Activated T-helper 17 cell treated with anti-CD3 and anti-CD28 coated beads, Interleukin-2, amount 50 U/mL, for 72 hours (primary cell): Measurements from ENCODE around the gene BNC2. TPM values are rescaled to one million over a fixed set of nuclear protein-coding genes. Genes with fewer than 3 reads are reported as not detected.
"Not testable (repeated sequence)": the region's sequence is repeated elsewhere in the genome, so short reads cannot be mapped to it uniquely, and the experiment has no call there.

Experiments used
- ATAC-seq: fragments of 150-1000 bp; cut with Tn5 transposase; replicated peaks from 2 replicates; pipeline ENCODE4 v1.10.0; 2021; ENCODE audit warnings: mild to moderate bottlenecking, moderate library complexity
- H3K27ac Mint-ChIP-seq: one replicate; pipeline ENCODE4 v1.8.0; 2022; ENCODE audit warnings: mixed read lengths
- H3K27me3 Mint-ChIP-seq: one replicate; pipeline ENCODE4 v1.8.0; 2022; ENCODE audit warnings: mixed read lengths
- H3K36me3 Mint-ChIP-seq: one replicate; pipeline ENCODE4 v1.8.0; 2022; ENCODE audit warnings: low read depth, mild to moderate bottlenecking, mixed read lengths
- H3K4me1 Mint-ChIP-seq: one replicate; pipeline ENCODE4 v1.8.0; 2022; ENCODE audit warnings: mixed read lengths
- H3K4me3 Mint-ChIP-seq: one replicate; pipeline ENCODE4 v1.8.0; 2022; ENCODE audit warnings: mild to moderate bottlenecking, mixed read lengths
- H3K9me3 Mint-ChIP-seq: one replicate; pipeline ENCODE4 v1.8.0; 2022; ENCODE audit warnings: mixed read lengths
- total RNA-seq, 2 donors: library from RNA; stranded (reverse); gene quantifications; one replicate each; pipeline ENCODE4 v1.2.3, GENCODE V29; 2022

The BNC2 gene
- total RNA-seq, 2 donors from 2014 or later, result not detected

DNA sequence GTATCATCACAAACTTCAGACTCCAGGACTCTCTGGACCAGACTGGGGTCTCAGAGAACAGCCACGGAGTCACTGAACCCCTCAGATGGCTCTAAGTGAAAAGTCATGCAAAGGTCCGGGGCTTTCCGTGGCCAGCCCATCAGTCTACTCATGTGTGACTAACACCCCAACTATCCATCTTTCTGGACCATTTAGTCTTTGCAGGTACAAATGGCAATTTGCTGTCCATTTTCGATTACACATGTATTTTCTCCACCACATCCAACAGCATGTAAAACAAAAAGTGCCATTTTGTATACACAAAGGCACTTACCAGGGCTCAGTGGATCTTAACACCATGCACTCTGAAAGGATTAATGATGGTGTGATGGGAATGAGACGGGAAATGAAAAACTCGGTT is 387.7 kb downstream of the BNC2 start:
- Mint-ChIP-seq H3K27ac (no peak overlapping the region), H3K27me3 (no peaks in the 10 kb centered on the region), H3K36me3 (no peaks in the 10 kb centered on the region), H3K4me1 (no peaks in the 10 kb centered on the region), H3K4me3 (no peak overlapping the region), H3K9me3 (no peaks in the 10 kb centered on the region)
- no peak for ATAC-seq

DNA sequence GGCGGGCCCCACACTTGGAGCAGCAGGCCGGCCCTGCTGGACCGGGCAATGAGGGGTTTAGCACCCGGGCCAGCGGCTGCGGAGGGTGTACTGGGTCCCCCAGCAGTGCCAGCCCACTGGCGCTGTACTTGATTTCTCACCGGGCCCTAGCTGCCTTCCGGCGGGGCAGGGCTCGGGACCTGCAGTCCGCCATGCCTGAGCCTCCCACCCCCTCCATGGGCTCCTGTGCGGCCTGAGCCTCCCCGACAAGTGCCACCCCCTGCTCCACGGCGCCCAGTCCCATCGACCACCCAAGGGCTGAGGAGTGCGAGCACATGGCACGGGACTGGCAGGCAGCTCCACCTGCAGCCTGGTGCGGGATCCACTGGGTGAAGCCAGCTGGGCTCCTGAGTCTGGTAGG is 389.9 kb downstream of the BNC2 start:
- not testable (repeated sequence) for H3K27me3 Mint-ChIP-seq, H3K4me1 Mint-ChIP-seq, ATAC-seq, H3K9me3 Mint-ChIP-seq, H3K36me3 Mint-ChIP-seq, H3K27ac Mint-ChIP-seq, H3K4me3 Mint-ChIP-seq

DNA sequence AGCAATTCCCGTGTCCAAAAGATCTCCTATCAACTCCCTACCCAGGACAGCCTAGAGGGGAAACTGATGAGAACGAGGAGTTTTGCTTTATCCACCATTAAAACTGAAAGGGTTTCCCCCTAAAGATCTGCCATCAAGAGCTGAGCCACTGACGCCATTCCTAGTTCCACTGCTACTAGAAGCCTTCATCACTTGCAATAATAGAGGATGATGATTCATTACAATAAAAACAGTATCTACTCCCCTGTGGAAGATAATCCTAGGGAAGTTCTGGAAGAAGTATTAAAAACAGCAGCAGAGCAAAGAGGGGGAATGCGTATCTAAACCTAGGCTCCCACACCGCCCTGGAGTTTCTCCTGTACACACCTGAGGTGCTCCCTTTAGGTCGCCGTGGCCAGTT is 394.5 kb downstream of the BNC2 start:
- Mint-ChIP-seq H3K27me3 (no peaks in the 10 kb centered on the region), H3K4me3 (no peak overlapping the region), H3K4me1 (no peaks in the 10 kb centered on the region), H3K27ac (no peak overlapping the region), H3K36me3 (no peaks in the 10 kb centered on the region), H3K9me3 (peaks cover 8% of the 10 kb centered on the region)
- ATAC-seq, result no peak

DNA sequence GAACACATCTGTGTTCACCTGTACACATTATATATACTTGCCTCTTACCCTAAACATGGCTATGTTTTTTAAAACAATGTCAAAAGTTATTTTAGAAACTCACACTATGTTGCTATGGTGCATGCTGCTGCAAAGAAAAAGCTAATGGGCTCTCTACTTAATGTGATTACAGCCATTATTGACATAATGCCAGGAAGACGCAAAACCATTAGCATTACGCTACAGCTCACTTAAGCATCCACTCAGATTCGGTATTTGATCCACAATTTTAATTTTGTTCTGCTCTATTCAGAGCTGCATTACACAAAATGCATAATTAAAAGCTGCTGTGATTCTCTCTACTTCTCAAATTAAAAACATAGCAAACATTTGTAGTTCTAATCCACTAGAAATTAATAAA is 395.2 kb downstream of the BNC2 start:
- Mint-ChIP-seq H3K4me3 (no peak overlapping the region), H3K4me1 (no peaks in the 10 kb centered on the region), H3K27ac (no peak overlapping the region)

DNA sequence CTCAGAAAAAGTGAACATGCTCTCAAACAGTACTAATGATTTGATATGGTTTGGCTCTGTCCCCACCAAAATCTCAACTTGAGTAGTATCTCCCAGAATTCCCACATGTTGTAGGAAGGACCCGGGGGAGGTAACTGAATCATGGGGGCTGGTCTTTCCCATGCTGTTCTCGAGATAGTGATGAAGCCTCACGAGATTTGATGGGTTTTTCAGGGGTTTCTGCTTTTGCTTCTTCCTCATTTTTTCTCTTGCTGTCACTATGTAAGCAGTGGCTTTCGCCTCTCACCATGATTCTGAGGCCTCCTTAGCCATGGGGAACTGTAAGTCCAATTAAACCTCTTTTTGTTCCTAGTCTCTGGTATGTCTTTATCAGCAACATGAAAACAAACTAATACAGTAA is 401.3 kb downstream of the BNC2 start:
- H3K4me1 Mint-ChIP-seq, result no peaks in the 10 kb centered on the region
- no peak for ATAC-seq
- no peaks in the 10 kb centered on the region for H3K36me3 Mint-ChIP-seq
- H3K27ac Mint-ChIP-seq, result no peak overlapping the region
- peaks cover 4% of the 10 kb centered on the region for H3K9me3 Mint-ChIP-seq
- no peak overlapping the region for H3K4me3 Mint-ChIP-seq
- H3K27me3 Mint-ChIP-seq, result no peaks in the 10 kb centered on the region

More for the DNA sequence above, 395.2 kb downstream of the BNC2 start:
- Mint-ChIP-seq H3K36me3 (no peaks in the 10 kb centered on the region), H3K27me3 (no peaks in the 10 kb centered on the region), H3K9me3 (peaks cover 8% of the 10 kb centered on the region)
- no peak for ATAC-seq

DNA sequence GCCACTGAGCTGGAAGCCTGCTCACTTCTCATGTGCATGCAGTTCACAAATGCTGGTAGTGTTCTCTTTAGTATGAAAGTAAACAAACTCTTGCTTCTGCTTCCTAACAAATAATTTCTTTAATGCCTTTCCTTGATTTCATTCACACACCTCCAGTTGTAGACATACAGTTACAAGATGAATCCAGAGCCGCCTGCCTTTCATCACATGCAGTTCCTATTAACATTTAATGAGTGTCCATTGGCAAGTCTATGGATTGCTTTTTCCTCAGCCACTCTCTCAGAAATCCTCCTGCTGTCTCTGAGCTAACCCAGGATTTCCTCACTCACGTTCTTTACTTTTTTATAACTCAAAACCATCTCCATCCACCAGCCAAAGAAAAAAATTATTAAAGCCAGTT is 408.6 kb downstream of the BNC2 start:
- Mint-ChIP-seq H3K9me3 (peaks cover 7% of the 10 kb centered on the region), H3K36me3 (no peaks in the 10 kb centered on the region), H3K4me3 (no peak overlapping the region), H3K27me3 (no peaks in the 10 kb centered on the region), H3K4me1 (no peaks in the 10 kb centered on the region), H3K27ac (no peak overlapping the region)
- no peak for ATAC-seq

DNA sequence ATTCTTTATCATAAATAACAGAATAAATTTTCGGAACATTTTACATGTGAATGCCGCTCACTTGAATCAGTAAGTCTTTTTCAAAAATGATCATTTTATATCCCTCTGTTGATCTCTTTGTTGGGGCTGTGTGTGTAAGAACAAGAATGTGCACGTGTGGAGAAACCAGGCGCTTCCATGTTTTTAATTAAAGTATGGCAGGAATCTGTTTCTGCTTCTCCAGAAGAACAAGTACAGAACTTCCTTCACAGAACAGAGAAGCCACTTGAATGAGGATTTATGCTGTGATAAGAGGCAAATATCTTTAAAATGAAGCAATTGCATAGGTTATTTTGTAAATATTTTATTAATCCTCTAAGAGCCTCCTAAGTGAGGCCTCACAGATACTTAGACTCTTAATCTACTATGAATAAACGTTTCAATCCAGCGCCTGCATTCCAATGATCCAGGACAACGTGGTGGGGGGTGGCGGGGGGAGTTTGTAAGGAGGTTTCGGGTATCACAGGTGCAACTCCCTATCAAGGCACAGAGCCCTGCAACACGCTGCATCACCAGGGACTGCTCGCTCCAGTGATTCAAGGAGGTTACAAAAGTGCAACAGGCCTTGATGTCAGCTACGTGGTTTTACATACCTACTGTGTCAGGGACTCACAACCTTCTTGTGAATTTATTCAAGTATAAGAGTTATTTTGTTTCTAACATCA is 409.2 kb downstream of the BNC2 start:
- Mint-ChIP-seq H3K27me3 (no peaks in the 10 kb centered on the region), H3K4me3 (no peak overlapping the region), H3K36me3 (no peaks in the 10 kb centered on the region), H3K27ac (no peak overlapping the region), H3K4me1 (no peaks in the 10 kb centered on the region), H3K9me3 (peaks cover 7% of the 10 kb centered on the region)
- no peak for ATAC-seq

DNA sequence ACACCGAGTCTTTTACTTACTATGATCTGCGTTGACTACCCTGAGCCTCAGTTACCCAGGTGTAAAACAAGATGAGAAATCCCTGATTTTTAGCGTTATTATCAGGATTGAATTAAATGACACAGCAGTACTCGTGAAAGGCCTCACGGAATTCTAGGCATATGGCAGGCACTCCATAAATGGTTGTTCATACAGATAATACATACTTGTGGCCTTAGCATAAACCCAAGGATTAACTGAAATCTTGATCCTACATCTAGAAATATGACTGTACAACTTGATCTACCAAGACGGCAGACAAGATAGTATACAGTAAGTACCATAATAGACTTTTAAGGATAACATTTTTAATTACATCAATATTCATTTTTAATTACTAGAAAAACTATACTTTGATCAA is 409.8 kb downstream of the BNC2 start:
- Mint-ChIP-seq H3K36me3 (no peaks in the 10 kb centered on the region), H3K27me3 (no peaks in the 10 kb centered on the region), H3K27ac (no peak overlapping the region), H3K9me3 (peaks cover 7% of the 10 kb centered on the region), H3K4me3 (no peak overlapping the region), H3K4me1 (no peaks in the 10 kb centered on the region)
- no peak for ATAC-seq

DNA sequence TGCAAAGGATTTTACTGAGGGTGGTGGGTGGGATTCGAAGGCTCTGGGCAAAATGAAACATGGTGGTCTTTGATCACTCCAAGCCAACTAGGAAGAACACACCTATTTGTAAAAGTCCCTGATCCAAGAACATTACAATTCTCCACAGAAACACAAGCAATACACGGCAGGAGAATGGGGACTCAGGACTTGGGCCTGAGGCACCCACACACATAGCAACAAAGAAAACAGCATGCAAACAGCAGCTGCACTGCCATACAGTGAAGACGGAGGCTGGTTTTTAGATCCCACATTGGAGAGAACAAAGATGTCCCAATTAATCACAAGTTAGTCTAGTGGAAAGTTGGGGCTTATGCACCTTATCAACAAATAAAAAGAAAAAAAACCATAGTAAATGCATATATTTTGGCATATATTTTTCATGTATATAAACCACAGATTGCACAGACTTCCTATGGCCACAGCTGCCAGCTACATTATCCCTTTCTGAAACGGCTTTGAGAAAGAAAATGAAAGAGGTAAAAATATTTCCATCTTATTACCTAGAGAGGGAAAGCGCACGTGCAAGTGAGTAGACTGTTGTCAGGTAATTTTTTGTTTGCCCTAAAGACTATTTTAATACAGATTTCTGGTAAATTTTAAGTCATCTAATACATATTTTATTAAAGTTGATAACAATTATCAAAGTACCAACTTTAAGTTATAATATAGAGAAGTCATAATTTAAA is 410.9 kb downstream of the BNC2 start:
- no peak overlapping the region for H3K27ac Mint-ChIP-seq
- H3K36me3 Mint-ChIP-seq, result no peaks in the 10 kb centered on the region
- H3K4me1 Mint-ChIP-seq, result no peaks in the 10 kb centered on the region
- peaks cover 3% of the 10 kb centered on the region for H3K9me3 Mint-ChIP-seq
- no peak overlapping the region for H3K4me3 Mint-ChIP-seq
- no peaks in the 10 kb centered on the region for H3K27me3 Mint-ChIP-seq
- no peak for ATAC-seq

DNA sequence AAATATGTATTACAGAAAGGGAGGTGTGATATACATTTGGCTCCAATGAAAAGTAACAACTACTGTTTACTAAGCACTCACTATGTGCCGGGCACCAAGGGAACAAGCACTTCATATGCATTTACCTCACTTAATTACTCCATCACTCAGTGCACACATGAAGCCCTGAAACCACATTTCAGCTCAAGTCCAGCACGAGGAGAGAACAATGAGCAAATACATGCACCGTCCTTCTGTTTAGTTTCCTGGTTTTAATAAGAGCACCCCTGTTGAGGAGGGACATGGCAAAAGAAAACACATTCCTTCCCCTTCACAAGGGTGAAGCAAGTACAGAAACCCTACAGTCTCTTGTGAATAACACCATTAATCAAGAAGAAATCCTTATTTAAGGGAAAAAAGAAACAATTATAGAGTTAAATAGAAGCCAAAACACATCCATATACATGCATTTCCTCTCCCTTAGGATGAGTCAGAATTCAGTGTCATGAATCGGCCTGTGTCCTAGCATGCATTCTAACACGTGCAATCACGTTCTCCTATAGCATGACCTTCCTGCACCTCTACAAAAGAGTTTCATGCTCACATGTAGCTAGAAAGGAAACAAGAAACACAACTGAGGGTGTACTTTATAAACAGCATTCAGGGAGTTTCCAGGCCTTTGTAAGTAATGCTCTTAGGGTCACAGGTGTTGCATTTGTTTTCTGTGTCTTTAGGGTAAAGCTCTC is 411.6 kb downstream of the BNC2 start:
- no peaks in the 10 kb centered on the region for H3K27me3 Mint-ChIP-seq
- no peaks in the 10 kb centered on the region for H3K36me3 Mint-ChIP-seq
- H3K9me3 Mint-ChIP-seq, result peaks cover 3% of the 10 kb centered on the region
- ATAC-seq, result no peak
- no peaks in the 10 kb centered on the region for H3K4me1 Mint-ChIP-seq
- no peak overlapping the region for H3K4me3 Mint-ChIP-seq
- no peak overlapping the region for H3K27ac Mint-ChIP-seq

DNA sequence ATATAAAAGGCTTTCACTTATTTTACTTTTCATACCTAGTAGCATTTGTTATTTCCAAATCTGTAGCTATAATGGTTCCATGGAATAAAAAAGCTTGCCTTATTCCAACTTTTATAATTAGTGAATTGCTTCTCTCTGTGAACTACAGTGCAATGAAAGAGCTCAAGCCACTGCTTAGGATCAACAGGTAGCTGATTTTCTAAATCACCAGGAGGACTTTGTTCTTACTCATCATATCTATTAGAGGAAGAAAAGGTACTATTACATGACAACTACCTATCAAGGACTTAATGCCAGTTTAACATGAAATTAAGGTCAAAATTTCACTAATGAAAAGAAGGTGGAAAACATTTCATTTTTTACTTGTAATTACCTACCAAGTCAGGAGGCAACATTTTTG is 414.6 kb downstream of the BNC2 start:
- H3K27me3 Mint-ChIP-seq, result no peaks in the 10 kb centered on the region
- no peak overlapping the region for H3K4me3 Mint-ChIP-seq
- H3K9me3 Mint-ChIP-seq, result peaks cover 5% of the 10 kb centered on the region
- H3K36me3 Mint-ChIP-seq, result no peaks in the 10 kb centered on the region
- ATAC-seq, result no peak
- no peak overlapping the region for H3K27ac Mint-ChIP-seq
- no peaks in the 10 kb centered on the region for H3K4me1 Mint-ChIP-seq

DNA sequence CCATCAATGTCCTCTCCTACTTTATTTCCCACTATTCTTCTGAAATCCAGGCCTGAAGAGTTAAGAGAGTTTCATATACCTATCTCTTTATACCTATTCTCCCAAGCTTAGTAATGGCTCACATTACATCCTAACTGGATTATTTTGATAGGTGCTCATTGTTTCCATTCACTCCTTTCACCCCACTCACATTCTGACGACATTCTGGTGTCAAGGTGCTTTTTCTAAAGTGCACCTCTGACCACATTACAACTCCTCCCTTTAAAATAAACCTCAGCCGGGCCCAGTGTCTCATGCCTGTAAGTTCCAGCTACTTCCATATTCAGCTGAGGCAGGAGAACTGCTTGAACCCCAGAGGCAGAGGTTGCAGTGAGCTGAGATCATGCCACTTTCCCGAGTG is 417.1 kb downstream of the BNC2 start:
- Mint-ChIP-seq H3K27me3 (no peaks in the 10 kb centered on the region), H3K27ac (no peak overlapping the region), H3K36me3 (no peaks in the 10 kb centered on the region), H3K4me3 (no peak overlapping the region), H3K9me3 (peaks cover 5% of the 10 kb centered on the region), H3K4me1 (no peaks in the 10 kb centered on the region)
- ATAC-seq, result no peak

DNA sequence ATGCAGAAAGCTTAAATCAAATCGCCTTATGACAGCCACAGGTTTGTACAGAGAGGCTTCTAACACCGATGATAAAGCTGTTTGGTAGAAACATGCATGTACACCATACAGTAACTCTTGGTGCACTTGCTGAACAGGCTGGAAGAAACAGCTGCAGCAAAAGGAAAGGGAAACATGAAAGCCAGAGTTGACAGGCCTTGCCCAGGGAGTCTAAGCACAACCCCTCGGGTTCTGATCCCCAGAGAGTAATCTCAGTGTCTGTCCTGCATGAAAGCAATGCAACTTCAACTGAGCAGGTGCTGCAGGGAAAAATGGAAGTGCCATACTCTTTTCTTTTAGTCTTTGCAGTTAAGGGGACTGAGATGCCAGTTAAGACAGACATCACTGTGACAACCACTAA is 419.9 kb downstream of the BNC2 start:
- no peaks in the 10 kb centered on the region for H3K36me3 Mint-ChIP-seq
- no peaks in the 10 kb centered on the region for H3K27me3 Mint-ChIP-seq
- H3K9me3 Mint-ChIP-seq, result peaks cover 5% of the 10 kb centered on the region
- no peaks in the 10 kb centered on the region for H3K4me1 Mint-ChIP-seq
- ATAC-seq, result no peak
- H3K4me3 Mint-ChIP-seq, result no peak overlapping the region
- no peak overlapping the region for H3K27ac Mint-ChIP-seq

DNA sequence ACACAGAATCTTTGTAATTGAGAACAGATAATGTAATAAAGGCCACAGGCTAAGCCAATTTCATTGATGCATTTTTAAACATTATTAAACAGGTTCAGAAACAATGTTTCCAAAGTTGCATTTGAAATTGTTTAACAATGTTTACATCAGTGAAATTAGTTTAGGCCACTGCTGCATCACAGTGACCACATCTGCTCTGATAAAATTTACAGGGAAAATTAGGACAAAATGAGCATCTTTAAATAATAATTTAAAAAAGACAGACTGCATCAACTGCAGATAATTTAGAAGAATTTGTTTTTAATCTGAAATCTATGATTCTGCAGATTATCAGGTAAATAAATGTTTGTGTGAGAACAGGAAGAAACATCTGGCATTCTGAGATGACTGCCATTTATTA is 420.4 kb downstream of the BNC2 start:
- Mint-ChIP-seq H3K4me3 (no peak overlapping the region), H3K9me3 (peaks cover 5% of the 10 kb centered on the region), H3K27ac (no peak overlapping the region), H3K36me3 (no peaks in the 10 kb centered on the region), H3K27me3 (no peaks in the 10 kb centered on the region), H3K4me1 (no peaks in the 10 kb centered on the region)
- no peak for ATAC-seq
